ENCODE data around the gene ARMC3.

DNA sequence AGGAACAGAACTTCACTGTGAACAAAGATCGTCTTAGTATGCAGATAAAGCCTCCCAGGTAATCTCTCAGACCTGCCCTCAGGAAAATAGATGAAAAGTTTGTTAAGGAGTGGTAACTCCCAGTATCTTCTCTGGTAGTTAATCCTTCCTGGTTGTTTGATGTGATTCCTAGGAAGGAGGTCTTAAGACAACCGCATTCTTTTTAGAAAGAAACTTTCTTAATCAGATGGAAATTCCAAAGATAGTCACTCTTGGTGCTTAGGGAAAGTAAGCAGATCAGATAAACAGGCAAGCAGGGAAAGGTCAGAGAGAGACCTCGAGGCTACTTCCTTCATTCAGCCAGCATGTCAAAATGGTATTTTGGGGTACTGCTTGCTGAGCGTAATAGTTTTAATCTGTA, 30.5 kb upstream of the ARMC3 start:
- TF ChIP-seq, protein P1, sequence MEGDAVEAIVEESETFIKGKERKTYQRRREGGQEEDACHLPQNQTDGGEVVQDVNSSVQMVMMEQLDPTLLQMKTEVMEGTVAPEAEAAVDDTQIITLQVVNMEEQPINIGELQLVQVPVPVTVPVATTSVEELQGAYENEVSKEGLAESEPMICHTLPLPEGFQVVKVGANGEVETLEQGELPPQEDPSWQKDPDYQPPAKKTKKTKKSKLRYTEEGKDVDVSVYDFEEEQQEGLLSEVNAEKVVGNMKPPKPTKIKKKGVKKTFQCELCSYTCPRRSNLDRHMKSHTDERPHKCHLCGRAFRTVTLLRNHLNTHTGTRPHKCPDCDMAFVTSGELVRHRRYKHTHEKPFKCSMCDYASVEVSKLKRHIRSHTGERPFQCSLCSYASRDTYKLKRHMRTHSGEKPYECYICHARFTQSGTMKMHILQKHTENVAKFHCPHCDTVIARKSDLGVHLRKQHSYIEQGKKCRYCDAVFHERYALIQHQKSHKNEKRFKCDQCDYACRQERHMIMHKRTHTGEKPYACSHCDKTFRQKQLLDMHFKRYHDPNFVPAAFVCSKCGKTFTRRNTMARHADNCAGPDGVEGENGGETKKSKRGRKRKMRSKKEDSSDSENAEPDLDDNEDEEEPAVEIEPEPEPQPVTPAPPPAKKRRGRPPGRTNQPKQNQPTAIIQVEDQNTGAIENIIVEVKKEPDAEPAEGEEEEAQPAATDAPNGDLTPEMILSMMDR (IDR thresholded peaks at IDR 0.05) = no peak
- TF ChIP-seq, protein P2, sequence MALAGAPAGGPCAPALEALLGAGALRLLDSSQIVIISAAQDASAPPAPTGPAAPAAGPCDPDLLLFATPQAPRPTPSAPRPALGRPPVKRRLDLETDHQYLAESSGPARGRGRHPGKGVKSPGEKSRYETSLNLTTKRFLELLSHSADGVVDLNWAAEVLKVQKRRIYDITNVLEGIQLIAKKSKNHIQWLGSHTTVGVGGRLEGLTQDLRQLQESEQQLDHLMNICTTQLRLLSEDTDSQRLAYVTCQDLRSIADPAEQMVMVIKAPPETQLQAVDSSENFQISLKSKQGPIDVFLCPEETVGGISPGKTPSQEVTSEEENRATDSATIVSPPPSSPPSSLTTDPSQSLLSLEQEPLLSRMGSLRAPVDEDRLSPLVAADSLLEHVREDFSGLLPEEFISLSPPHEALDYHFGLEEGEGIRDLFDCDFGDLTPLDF (CRISPR knock-in tag; IDR thresholded peaks at IDR 0.05) = no peak
- TF ChIP-seq, protein P3, sequence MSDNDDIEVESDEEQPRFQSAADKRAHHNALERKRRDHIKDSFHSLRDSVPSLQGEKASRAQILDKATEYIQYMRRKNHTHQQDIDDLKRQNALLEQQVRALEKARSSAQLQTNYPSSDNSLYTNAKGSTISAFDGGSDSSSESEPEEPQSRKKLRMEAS (CRISPR knock-in tag; IDR thresholded peaks at IDR 0.05) = no peak
- no peak for TF ChIP-seq JUN (CRISPR knock-in tag; IDR thresholded peaks at IDR 0.05)
- TF ChIP-seq NR2C2 (CRISPR knock-in tag; IDR thresholded peaks at IDR 0.05) = no peak
- TF ChIP-seq ZNF138 (CRISPR knock-in tag; conservative IDR thresholded peaks at IDR 0.05) = no peak
- TF ChIP-seq, protein P4, sequence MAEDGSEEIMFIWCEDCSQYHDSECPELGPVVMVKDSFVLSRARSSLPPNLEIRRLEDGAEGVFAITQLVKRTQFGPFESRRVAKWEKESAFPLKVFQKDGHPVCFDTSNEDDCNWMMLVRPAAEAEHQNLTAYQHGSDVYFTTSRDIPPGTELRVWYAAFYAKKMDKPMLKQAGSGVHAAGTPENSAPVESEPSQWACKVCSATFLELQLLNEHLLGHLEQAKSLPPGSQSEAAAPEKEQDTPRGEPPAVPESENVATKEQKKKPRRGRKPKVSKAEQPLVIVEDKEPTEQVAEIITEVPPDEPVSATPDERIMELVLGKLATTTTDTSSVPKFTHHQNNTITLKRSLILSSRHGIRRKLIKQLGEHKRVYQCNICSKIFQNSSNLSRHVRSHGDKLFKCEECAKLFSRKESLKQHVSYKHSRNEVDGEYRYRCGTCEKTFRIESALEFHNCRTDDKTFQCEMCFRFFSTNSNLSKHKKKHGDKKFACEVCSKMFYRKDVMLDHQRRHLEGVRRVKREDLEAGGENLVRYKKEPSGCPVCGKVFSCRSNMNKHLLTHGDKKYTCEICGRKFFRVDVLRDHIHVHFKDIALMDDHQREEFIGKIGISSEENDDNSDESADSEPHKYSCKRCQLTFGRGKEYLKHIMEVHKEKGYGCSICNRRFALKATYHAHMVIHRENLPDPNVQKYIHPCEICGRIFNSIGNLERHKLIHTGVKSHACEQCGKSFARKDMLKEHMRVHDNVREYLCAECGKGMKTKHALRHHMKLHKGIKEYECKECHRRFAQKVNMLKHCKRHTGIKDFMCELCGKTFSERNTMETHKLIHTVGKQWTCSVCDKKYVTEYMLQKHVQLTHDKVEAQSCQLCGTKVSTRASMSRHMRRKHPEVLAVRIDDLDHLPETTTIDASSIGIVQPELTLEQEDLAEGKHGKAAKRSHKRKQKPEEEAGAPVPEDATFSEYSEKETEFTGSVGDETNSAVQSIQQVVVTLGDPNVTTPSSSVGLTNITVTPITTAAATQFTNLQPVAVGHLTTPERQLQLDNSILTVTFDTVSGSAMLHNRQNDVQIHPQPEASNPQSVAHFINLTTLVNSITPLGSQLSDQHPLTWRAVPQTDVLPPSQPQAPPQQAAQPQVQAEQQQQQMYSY (CRISPR knock-in tag; IDR thresholded peaks at IDR 0.05) = no peak
